Esophagus squamous epithelium (tissue), 4 donors: ENCODE measurements around the gene NPIPA1.

ENCODE experiments used
- POLR2A ChIP-seq, 4 donors: fragments of 450-650 bp; IDR thresholded peaks; one replicate each; pipeline ENCODE4 v1.6.1; 2017; ENCODE audit warnings: antibody characterized with exemption in 4 of 4, mild to moderate bottlenecking in 4 of 4, moderate library complexity in 3 of 4
- TF ChIP-seq, protein P1 (sequence below), 6 experiments: fragments of 450-650 bp in 4 of 6; fragments of 200-600 bp in 2 of 6; sonication (generic) in 2 of 6; IDR thresholded peaks; one replicate each; pipeline ENCODE4 v1.5.1; 2016 to 2019; ENCODE audit warnings: antibody characterized with exemption in 6 of 6, mild to moderate bottlenecking in 4 of 6, moderate library complexity in 4 of 6

DNA sequence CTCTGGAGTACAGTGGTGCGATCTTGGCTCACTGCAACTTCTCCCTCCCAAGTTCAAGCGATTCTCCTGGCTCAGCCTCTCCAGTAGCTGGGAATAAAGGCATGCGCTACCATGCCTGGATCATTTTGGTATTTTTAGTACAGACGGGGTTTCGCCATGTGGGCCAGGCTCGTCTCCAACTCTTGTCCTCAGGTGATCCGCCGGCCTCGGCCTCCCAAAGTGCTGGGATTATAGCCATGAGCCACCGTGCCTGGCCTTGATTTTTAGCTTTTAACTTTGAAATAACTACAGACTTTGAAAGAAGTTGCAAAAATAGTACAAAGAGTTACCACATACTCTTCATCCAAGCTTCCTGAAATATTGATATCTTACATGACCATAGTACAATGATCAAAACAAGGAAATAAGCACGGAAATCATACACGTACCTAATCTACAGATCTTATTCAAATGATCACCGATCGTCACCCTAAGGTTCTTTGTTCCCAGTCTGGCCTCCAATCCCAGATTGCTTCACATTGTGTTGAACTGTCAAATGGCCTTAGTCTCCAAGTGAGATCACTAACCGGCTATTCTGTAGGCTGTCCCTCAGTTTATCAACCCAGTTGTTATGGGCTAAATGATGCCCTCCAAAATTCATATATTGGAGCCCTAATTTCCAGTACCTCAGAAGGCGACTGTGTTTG, 18.4 kb downstream of the NPIPA1 start:
- TF ChIP-seq, protein P1, sequence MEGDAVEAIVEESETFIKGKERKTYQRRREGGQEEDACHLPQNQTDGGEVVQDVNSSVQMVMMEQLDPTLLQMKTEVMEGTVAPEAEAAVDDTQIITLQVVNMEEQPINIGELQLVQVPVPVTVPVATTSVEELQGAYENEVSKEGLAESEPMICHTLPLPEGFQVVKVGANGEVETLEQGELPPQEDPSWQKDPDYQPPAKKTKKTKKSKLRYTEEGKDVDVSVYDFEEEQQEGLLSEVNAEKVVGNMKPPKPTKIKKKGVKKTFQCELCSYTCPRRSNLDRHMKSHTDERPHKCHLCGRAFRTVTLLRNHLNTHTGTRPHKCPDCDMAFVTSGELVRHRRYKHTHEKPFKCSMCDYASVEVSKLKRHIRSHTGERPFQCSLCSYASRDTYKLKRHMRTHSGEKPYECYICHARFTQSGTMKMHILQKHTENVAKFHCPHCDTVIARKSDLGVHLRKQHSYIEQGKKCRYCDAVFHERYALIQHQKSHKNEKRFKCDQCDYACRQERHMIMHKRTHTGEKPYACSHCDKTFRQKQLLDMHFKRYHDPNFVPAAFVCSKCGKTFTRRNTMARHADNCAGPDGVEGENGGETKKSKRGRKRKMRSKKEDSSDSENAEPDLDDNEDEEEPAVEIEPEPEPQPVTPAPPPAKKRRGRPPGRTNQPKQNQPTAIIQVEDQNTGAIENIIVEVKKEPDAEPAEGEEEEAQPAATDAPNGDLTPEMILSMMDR (IDR thresholded peaks at IDR 0.05), result no peak
- TF ChIP-seq POLR2A (IDR thresholded peaks at IDR 0.05), result no peak
